NK-92 treated with Interleukin-12 subunit alpha and Interleukin-12 subunit beta, amount 100 ng/mL, for 24 hours (cell line): Measurements from ENCODE around the gene POU6F2.
"Not testable (repeated sequence)": the region's sequence is repeated elsewhere in the genome, so short reads cannot be mapped to it uniquely, and the experiment has no call there.

Experiments
- DNase-seq: peaks from one replicate; lab custom pipeline; 2025; lab: John Stamatoyannopoulos, UW

The POU6F2 gene, protein sequence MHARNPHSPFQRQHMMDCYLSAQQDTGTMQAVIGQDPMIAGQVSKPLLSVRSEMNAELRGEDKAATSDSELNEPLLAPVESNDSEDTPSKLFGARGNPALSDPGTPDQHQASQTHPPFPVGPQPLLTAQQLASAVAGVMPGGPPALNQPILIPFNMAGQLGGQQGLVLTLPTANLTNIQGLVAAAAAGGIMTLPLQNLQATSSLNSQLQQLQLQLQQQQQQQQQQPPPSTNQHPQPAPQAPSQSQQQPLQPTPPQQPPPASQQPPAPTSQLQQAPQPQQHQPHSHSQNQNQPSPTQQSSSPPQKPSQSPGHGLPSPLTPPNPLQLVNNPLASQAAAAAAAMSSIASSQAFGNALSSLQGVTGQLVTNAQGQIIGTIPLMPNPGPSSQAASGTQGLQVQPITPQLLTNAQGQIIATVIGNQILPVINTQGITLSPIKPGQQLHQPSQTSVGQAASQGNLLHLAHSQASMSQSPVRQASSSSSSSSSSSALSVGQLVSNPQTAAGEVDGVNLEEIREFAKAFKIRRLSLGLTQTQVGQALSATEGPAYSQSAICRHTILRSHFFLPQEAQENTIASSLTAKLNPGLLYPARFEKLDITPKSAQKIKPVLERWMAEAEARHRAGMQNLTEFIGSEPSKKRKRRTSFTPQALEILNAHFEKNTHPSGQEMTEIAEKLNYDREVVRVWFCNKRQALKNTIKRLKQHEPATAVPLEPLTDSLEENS

DNA sequence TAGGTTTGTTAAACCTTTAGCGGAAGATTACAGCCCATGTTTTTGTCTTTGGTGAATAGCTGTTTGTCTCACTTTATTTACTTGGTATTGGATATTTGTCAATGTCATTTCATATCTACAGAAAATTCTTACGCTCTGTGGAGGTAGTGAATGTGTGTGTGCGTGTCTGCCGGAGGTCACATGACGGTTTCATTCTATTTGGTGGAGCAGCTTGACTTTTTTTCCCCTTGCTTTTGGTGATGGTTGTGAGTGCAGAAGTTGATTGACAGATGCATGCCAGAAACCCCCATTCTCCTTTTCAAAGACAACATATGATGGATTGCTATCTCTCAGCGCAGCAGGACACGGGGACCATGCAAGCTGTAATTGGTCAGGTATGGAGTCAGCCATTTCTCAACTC lies at the start of gene POU6F2:
Gene POU6F2 (plus strand): TSS at position 225 of the 400 bp plus-strand sequence. CDS start 45 bp downstream, at position 270.
- DNase-seq: no peak

DNA sequence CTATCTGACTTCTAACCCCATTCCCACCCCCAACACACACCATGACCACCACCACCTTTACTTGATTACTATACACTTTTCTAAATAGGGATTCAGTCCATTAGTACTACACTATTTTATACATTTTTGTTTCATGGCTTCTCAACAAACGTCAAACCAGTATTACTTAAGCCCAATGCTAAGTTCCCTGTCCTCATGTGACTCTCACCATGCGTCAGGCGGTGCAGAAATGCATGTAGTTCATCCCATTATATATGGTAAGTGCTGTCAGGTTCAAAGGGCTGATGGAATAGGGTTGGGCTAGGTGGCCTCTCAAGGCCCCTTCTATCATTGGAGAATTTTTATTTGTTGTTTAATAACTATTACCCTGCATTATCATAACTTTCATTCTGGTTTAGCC lies 49.2 kb upstream of the POU6F2 start:
- no peak for DNase-seq

DNA sequence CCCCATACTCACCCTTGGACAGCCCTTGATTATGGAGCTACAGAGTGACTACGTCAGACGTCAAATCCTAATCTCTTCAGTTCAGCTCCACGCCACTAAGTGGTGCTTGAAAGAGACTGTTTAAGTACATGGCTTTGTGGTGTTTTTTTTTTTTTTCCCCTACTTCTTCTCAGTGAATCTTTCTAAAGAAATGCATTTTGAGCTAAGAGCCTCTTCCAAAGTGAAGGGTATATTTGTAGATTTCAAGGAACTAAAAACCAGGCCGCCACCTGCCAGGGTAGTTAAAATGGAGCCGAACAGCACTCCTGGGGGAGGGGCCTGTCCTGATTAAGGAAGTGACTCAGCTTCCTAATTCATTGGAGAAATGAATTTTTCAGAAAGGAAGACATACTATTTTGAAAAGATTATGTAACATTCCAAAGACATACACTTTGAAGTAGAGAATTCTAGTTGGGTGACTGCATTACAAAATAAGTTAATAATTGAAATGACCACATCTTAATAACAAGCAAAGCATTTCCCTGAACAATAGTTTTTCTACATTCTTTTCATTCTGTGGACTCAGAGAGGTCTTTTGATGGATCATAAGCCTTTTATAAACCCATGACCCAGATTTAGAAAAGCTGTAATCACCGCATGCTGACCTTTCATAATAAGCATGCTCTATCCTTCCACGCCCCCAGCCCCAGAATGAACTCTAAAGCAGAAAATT lies 48.1 kb upstream of the POU6F2 start:
- DNase-seq: no peak

DNA sequence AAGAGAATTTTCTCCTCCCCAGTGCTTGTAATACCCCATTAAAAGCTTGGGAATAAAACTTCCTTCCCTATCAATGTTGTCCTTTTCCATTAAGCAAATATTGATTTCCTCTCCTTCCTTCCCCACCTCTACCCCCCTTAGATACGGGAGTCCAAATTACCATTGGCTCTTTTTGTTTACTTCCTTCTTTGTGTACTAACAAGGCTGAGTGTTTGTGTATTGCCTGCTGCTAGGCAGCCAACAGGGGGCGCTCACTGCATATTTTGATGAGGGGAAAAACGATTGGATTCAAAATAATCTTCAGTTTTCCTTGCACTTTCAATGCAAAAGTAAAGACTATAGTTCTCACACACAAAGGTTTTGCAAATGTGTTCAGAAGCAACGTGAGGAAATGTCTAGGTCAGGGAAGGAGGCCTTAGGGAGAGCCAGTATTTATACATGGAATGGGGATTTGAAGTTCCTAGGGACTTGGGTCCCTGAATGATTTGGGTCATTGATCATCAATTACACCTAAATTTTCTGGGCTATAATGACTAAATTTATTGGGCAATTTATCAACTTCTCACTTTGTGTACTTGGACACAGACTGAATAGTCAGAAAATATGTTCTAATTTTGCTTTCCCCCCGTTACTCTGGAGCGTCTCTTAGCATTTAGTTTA lies 45.1 kb upstream of the POU6F2 start:
- no peak for DNase-seq

GRCh38 chr7:38934051-38934450 lies 43.7 kb upstream of the POU6F2 start:
- no peak for DNase-seq

DNA sequence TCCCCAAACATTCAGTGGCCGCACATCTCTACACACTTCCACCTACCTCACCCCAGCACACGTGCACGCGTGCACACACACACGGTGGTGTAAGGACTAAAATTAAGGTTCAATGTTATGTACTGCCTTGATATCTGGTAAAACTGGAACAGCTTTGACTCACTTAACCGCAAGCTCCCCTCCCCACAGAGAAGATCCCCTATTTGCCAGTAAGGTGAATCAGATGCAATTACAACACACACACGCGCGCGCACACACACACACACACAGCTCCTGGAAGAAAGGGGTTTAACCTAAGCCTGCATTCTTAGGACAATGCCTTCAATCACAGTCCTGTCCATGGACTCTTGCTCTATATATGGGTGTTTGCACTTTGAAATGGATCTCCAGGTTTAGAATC lies 43.2 kb upstream of the POU6F2 start:
- DNase-seq: no peak

DNA sequence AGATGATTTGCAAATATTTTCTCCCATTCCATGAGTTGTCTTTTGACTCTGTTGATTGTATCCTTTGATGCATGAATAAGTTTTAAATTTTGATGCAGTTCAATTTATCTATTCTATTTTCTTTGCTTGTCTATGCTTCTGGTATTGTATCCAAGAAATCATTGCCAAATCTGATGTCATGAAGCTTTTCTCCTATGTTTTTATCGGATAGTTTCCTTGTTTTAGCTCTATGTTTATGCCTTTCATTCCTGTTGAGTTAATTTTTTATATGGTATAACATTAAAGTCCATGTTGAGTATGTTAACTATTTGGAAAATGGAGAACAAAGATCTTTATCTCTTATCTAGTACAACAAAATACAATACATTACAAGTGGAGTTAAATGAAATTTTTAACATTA lies 41.1 kb upstream of the POU6F2 start:
- DNase-seq: no peak

DNA sequence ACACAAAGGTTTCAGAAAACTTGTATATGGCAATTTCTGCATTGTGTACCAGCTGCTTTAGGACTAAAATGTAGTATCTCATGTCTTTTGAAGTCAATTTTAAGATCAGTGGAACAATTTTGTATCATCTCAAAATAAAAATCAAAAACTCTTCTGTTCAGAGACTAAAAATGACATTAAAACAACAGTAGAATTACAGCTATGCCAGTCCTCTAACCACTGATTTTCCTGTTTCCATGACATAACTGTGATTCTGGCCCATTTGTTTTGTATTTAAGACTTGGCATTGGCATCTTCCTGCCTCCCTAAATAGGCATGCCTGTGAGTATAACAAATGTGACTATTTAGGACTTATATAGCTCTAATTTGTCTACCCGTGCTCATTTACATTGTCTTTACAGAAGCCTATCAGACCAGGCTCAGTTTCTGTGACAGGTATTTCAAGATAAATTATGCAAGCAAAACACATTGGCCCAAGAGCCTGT lies 39.7 kb upstream of the POU6F2 start:
- no peak for DNase-seq

GRCh38 chr7:38938589-38938988 lies 39.1 kb upstream of the POU6F2 start:
- DNase-seq: no peak

DNA sequence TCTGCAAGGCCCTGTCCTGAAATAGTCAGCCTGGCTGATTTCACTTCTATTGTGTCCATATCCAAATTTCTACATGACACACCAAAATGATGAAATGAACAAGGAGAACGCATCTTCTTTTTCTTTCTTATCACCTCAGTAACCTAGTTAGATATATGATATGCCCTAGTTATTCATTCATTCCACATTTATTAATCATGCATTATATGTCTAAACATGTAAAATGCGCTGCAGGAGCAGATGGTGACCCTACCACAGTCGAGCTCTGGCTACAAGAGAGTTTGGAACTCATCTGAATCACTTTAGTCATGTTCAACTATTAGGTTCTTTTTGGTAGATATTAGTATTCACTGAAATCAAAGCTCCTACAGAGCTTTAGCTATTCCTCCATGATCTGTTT lies 36.9 kb upstream of the POU6F2 start:
- no peak for DNase-seq

DNA sequence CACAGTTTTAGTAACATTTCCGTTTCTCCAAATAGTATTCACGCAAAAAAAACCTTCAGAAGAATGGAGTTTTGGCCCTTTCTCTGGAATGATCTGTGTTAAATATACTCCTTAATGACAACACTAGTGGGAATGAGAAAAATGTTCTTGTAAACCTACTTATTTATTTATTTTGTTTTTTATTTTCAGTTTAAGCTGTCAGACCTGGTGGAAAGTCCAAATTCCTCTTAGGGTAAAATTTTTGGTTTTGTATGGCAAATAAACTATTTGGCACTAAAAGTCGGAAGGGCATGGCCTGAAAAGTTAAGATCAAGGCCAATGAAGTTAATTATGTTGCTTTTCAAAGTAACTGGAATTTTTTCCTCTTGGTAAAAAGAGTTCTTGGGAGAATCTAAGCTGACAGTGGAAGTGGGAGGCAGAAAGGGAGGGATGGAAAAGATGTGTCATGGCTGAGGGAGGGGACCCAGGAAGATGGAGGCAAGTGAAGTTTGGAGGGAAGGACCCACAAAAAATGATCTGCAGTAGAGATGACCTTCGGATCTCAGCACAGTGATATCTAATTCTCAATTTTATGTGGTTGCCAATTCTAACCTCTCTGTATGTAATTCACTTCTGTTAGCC lies 35.2 kb upstream of the POU6F2 start:
- DNase-seq: no peak

GRCh38 chr7:38947541-38947940 lies 30.2 kb upstream of the POU6F2 start:
- not testable (repeated sequence) for DNase-seq

DNA sequence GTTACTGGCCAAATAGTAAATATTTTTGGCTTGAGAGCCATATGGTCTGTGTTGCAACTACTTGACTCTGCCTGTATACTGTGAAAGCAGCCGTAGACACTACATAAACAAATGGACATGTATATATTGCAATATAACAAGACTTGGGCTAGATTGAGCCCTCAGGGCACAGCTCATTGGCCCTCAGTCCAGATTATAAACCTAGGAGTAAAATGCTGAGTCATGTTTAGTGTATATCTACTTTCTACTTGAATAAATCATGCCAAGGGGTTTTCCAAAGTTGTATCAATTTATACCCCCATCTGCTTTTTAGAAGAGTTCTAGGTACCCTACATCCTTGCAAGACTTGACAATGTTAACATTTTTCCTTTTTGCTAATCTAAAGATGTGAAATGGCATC lies 27.4 kb upstream of the POU6F2 start:
- no peak for DNase-seq

DNA sequence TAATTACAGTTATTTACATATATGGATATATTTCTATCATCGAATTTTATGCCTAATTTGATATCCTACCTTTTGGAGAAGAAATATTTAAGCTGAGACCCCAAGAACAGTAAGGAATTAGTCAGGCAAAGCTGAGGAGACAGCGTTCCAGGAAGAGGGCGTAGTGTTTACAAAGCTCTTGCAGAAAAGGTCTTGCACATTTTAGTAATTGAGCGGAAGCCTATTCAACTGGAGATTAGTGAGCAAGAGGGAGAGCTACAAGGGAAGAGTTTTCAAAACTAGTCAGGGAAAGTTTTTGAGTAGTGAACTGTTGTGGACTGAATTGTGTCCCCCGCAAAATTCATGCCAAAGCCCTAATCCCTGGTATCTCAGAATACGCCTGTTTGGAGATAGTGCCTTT lies 26.5 kb upstream of the POU6F2 start:
- no peak for DNase-seq

GRCh38 chr7:38953227-38953626 lies 24.5 kb upstream of the POU6F2 start:
- DNase-seq: no peak

- no peak for DNase-seq
These were observed 23.7 kb upstream of the POU6F2 start for GRCh38 chr7:38953971-38954370.

- DNase-seq: no peak
These were observed 21.8 kb upstream of the POU6F2 start for GRCh38 chr7:38955892-38956291.

DNA sequence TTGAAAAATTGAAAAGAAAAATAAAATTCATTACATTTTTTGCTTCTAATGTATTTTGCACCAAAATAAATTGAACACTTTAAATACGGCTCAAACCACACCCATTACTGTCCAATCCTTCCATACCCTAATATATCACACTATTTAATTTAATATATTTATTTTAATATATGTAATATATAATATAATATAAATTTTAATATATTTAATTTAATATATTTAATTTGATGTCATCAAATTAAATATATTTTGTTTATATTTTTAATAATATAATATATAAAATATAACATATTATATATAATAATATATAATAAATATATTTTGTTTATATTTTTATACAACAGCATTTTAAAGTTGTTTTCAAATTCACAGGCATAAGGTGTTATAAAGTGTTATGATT lies 15.7 kb upstream of the POU6F2 start:
- no peak for DNase-seq

DNA sequence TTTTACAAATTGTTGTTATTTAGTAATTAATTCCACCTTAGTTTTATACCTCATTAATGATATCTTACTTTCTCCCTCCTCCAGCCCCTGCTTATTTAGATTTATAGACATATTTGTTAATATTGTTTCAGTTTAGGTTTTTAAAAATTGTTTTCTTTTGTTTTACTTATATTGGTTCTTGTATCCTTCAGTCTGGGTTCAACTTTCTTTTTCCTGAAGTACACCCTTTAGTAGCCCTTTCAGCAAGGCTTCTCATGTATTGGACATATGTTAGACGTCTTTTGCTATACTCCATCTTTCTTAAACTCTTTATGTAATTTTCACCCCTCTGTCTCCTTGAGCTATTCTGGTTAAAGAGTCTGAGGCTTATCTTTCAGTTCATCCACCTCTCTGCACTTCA lies 12.8 kb upstream of the POU6F2 start:
- DNase-seq: no peak

DNA sequence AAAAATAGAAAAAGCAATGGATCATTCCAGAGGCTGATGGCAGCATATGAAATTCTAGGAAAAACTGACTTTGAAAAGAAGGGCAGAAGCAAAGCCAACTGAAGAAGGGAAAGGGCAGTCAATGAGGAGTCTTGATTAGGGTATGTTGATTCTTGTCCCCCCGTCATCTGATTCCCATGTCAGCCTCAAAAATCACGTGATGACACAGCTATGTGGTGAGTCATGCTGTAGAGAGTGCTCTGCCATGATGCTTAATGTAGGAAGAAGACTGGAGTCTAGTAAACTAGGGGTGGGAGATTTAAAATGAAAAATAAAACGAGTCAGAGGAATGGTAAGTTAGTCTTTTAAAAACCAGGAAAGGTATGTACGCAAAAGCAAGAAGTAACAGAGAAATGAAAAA lies 3.9 kb upstream of the POU6F2 start:
- no peak for DNase-seq

DNA sequence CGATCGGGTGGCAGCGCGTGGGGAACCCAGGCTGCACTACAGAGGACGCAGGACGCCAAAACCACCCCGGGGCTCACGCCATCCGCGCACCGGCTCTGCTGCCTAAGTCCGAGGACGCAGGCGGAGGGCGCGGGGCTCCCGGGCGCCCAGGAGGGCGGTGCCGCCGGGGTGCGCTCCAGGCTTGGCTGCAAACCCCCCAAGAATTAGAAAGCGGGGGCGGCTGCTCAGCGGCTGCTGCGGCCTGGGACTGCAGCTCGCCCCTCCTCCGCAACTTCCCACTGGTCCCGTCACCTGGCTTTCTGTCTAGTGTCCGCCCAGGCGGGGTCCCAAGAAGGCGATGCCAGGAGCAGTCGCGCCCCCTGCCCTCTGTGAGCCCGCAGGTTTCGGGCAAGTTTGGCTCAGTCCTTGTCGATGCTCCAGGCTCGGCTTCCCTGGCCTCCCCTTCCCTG lies 1.7 kb upstream of the POU6F2 start:
- no peak for DNase-seq

DNA sequence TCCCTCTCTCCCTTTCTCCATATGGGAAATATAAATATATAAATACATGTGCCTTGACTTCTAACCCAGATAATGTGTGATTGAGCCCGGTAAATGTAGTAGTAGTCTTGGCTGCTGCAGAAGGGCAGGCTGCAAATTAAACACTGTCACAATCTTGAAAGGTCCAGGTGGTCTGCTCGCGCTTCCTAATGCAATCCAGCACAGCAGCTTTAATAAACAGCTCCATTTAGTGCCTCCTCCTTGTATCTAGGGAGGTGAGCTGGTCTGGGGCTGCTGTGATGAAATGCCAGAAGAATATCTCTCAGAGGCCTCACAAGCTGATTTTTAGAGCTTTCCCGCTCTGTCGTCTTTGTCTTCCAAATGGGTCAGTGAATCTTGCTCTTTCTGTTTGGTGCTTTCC lies 782 bp downstream of the POU6F2 start:
- DNase-seq: no peak
